ENCODE results near the gene CCDC197.

- TF ChIP-seq, protein P1, sequence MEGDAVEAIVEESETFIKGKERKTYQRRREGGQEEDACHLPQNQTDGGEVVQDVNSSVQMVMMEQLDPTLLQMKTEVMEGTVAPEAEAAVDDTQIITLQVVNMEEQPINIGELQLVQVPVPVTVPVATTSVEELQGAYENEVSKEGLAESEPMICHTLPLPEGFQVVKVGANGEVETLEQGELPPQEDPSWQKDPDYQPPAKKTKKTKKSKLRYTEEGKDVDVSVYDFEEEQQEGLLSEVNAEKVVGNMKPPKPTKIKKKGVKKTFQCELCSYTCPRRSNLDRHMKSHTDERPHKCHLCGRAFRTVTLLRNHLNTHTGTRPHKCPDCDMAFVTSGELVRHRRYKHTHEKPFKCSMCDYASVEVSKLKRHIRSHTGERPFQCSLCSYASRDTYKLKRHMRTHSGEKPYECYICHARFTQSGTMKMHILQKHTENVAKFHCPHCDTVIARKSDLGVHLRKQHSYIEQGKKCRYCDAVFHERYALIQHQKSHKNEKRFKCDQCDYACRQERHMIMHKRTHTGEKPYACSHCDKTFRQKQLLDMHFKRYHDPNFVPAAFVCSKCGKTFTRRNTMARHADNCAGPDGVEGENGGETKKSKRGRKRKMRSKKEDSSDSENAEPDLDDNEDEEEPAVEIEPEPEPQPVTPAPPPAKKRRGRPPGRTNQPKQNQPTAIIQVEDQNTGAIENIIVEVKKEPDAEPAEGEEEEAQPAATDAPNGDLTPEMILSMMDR (conservative IDR thresholded peaks at IDR 0.05), result no peak
- TF ChIP-seq ZFX (IDR thresholded peaks at IDR 0.05), result no peak
Measured at GRCh38 chr14:93986955-93987354, 10.1 kb upstream of the CCDC197 start.

All from C4-2B (cell line).